ENCODE measurements around the gene SUPT20HL1.
"Not testable (repeated sequence)": the region's sequence is repeated elsewhere in the genome, so short reads cannot be mapped to it uniquely, and the experiment has no call there.

Gene SUPT20HL1

GRCh38 chrX:24377911-24378468 is 17.6 kb downstream of the SUPT20HL1 start:
- CTCF ChIA-PET, result no interaction called here

GRCh38 chrX:24378706-24379105 is 18.3 kb downstream of the SUPT20HL1 start:
- POLR2A ChIA-PET, result no interaction called here
- CTCF ChIA-PET, result no interaction called here
- DNase-seq (ENCODE audit: extremely low spot score), result no peak
- no peak for TF ChIP-seq ZNF384 (IDR thresholded peaks at IDR 0.05)
- no peak for TF ChIP-seq HDGF (IDR thresholded peaks at IDR 0.05; ENCODE audit: borderline replicate concordance)
- TF ChIP-seq ARNT (IDR thresholded peaks at IDR 0.05), result no peak
- no peak for TF ChIP-seq SUZ12 (IDR thresholded peaks at IDR 0.05)
- no peak for TF ChIP-seq LEF1 (IDR thresholded peaks at IDR 0.05; ENCODE audit: borderline replicate concordance)
- TF ChIP-seq FOXK2 (IDR thresholded peaks at IDR 0.05), result no peak
- TF ChIP-seq FOXM1 (IDR thresholded peaks at IDR 0.05; ENCODE audit: borderline replicate concordance), result no peak
- TF ChIP-seq TARDBP (IDR thresholded peaks at IDR 0.05), result no peak
- TF ChIP-seq BHLHE40 (IDR thresholded peaks at IDR 0.05; ENCODE audit: borderline replicate concordance), result no peak
- TF ChIP-seq FOXA1 (IDR thresholded peaks at IDR 0.05), result no peak
- TF ChIP-seq, protein P1, sequence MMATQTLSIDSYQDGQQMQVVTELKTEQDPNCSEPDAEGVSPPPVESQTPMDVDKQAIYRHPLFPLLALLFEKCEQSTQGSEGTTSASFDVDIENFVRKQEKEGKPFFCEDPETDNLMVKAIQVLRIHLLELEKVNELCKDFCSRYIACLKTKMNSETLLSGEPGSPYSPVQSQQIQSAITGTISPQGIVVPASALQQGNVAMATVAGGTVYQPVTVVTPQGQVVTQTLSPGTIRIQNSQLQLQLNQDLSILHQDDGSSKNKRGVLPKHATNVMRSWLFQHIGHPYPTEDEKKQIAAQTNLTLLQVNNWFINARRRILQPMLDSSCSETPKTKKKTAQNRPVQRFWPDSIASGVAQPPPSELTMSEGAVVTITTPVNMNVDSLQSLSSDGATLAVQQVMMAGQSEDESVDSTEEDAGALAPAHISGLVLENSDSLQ (IDR thresholded peaks at IDR 0.05), result no peak
- TF ChIP-seq CTBP1 (IDR thresholded peaks at IDR 0.05; ENCODE audit: borderline replicate concordance), result no peak
- TF ChIP-seq ELF4 (IDR thresholded peaks at IDR 0.05), result no peak
- TF ChIP-seq L3MBTL2 (conservative IDR thresholded peaks at IDR 0.05), result no peak
- no peak for TF ChIP-seq NFRKB (IDR thresholded peaks at IDR 0.05)
- TF ChIP-seq SP1 (IDR thresholded peaks at IDR 0.05), result no peak

More at GRCh38 chrX:24377911-24378468, 17.6 kb downstream of the SUPT20HL1 start:
- POLR2A ChIA-PET, result no interaction called here
- DNase-seq (ENCODE audit: extremely low spot score), result no peak
- TF ChIP-seq, protein P1 (IDR thresholded peaks at IDR 0.05), result no peak
- no peak for TF ChIP-seq SUZ12 (IDR thresholded peaks at IDR 0.05)
- no peak for TF ChIP-seq CTBP1 (IDR thresholded peaks at IDR 0.05; ENCODE audit: borderline replicate concordance)
- TF ChIP-seq LEF1 (IDR thresholded peaks at IDR 0.05; ENCODE audit: borderline replicate concordance), result no peak
- no peak for TF ChIP-seq L3MBTL2 (conservative IDR thresholded peaks at IDR 0.05)
- TF ChIP-seq ELF4 (IDR thresholded peaks at IDR 0.05), result no peak
- no peak for TF ChIP-seq SP1 (IDR thresholded peaks at IDR 0.05)
- TF ChIP-seq FOXA1 (IDR thresholded peaks at IDR 0.05), result no peak
- no peak for TF ChIP-seq HDGF (IDR thresholded peaks at IDR 0.05; ENCODE audit: borderline replicate concordance)
- TF ChIP-seq TARDBP (IDR thresholded peaks at IDR 0.05), result no peak

- ChIA-PET POLR2A (interaction anchor here (0.8 to 1.0 kb wide), 2 partner anchors 11 kb away, joined by 3 to 4 read pairs; no protein-coding TSS in a partner anchor), CTCF (interaction anchor here (0.6 to 1.0 kb wide), 3 partner anchors 9 to 611 kb away, joined by 3 to 8 read pairs (median 3); no protein-coding TSS in a partner anchor)
- no peak for DNase-seq (ENCODE audit: extremely low spot score)
- no peak for TF ChIP-seq FOXM1 (IDR thresholded peaks at IDR 0.05; ENCODE audit: borderline replicate concordance)
- TF ChIP-seq, protein P1 (IDR thresholded peaks at IDR 0.05), result no peak
- TF ChIP-seq HDGF (IDR thresholded peaks at IDR 0.05; ENCODE audit: borderline replicate concordance), result no peak
- TF ChIP-seq CTBP1 (IDR thresholded peaks at IDR 0.05; ENCODE audit: borderline replicate concordance), result no peak
- no peak for TF ChIP-seq ARNT (IDR thresholded peaks at IDR 0.05)
- TF ChIP-seq FOXK2 (IDR thresholded peaks at IDR 0.05), result no peak
- TF ChIP-seq SUZ12 (IDR thresholded peaks at IDR 0.05), result no peak
- no peak for TF ChIP-seq TARDBP (IDR thresholded peaks at IDR 0.05)
- TF ChIP-seq NFRKB (IDR thresholded peaks at IDR 0.05), result no peak
- no peak for TF ChIP-seq BHLHE40 (IDR thresholded peaks at IDR 0.05; ENCODE audit: borderline replicate concordance)
- TF ChIP-seq ELF4 (IDR thresholded peaks at IDR 0.05), result no peak
- no peak; the same call in 1 of the 2 replicates for TF ChIP-seq ZNF384 (IDR thresholded peaks at IDR 0.05)
- TF ChIP-seq LEF1 (IDR thresholded peaks at IDR 0.05; ENCODE audit: borderline replicate concordance), result no peak
These were observed 20.1 kb downstream of the SUPT20HL1 start for GRCh38 chrX:24380262-24381187.

DNA sequence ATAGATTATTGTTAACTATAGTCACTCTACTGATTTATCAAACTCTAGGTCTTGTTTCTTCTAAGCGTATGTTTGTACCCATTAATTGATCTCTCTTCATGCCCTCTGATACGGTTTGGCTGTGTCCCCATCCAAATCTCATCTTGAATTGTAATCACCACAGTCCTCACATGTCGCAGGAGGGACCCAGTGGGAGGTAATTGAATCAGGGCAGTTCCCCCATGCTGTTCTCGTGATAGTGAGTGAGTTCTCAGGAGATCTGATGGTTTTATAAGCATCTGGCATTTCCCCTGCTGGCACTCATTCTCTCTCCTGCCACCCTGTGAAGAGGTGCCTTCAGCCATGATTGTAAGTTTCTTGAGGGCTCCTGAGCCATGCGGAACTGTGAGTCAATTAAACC is 21.9 kb downstream of the SUPT20HL1 start:
- POLR2A ChIA-PET; CTCF ChIA-PET; DNase-seq (ENCODE audit: extremely low spot score): not testable (repeated sequence)

- ChIA-PET POLR2A (no interaction called here), CTCF (interaction anchor here (0.6 to 1.4 kb wide), 3 partner anchors 9 to 23 kb away, joined by 3 read pairs; no protein-coding TSS in a partner anchor)
- no peak for TF ChIP-seq L3MBTL2 (conservative IDR thresholded peaks at IDR 0.05)
- no peak for DNase-seq (ENCODE audit: extremely low spot score)
These were observed 27.3 kb downstream of the SUPT20HL1 start for GRCh38 chrX:24387724-24388123.

GRCh38 chrX:24391389-24391788 is 30.9 kb downstream of the SUPT20HL1 start:
- no peak for TF ChIP-seq FOXM1 (IDR thresholded peaks at IDR 0.05; ENCODE audit: borderline replicate concordance)
- no peak for TF ChIP-seq ZNF384 (IDR thresholded peaks at IDR 0.05)
- TF ChIP-seq, protein P1 (IDR thresholded peaks at IDR 0.05), result no peak
- TF ChIP-seq FOXK2 (IDR thresholded peaks at IDR 0.05), result no peak
- no peak for TF ChIP-seq FOXA1 (IDR thresholded peaks at IDR 0.05)
- TF ChIP-seq SUZ12 (IDR thresholded peaks at IDR 0.05), result no peak
- no peak for TF ChIP-seq NFRKB (IDR thresholded peaks at IDR 0.05)
- no peak for TF ChIP-seq TARDBP (IDR thresholded peaks at IDR 0.05)
- TF ChIP-seq LEF1 (IDR thresholded peaks at IDR 0.05; ENCODE audit: borderline replicate concordance), result no peak
- TF ChIP-seq HDGF (IDR thresholded peaks at IDR 0.05; ENCODE audit: borderline replicate concordance), result no peak
- DNase-seq (ENCODE audit: extremely low spot score), result no peak
- POLR2A ChIA-PET, result interaction anchor here (0.6 to 1.0 kb wide), 2 partner anchors 11 to 108 kb away, joined by 3 to 4 read pairs; no protein-coding TSS in a partner anchor
- CTCF ChIA-PET, result interaction anchor here (0.5 to 0.9 kb wide), 3 partner anchors 29 to 355 kb away, joined by 3 read pairs; no protein-coding TSS in a partner anchor
